ENCODE measurements around the gene IL18R1. TPM values are rescaled to one million over a fixed set of nuclear protein-coding genes. Genes with fewer than 3 reads are reported as not detected.
"Not testable (repeated sequence)": the region's sequence is repeated elsewhere in the genome, so short reads cannot be mapped to it uniquely, and the experiment has no call there.

The IL18R1 gene
- total RNA-seq, 6 donors from 2014 or later: 9.4 to 46.9 (median 34.8) TPM

DNA sequence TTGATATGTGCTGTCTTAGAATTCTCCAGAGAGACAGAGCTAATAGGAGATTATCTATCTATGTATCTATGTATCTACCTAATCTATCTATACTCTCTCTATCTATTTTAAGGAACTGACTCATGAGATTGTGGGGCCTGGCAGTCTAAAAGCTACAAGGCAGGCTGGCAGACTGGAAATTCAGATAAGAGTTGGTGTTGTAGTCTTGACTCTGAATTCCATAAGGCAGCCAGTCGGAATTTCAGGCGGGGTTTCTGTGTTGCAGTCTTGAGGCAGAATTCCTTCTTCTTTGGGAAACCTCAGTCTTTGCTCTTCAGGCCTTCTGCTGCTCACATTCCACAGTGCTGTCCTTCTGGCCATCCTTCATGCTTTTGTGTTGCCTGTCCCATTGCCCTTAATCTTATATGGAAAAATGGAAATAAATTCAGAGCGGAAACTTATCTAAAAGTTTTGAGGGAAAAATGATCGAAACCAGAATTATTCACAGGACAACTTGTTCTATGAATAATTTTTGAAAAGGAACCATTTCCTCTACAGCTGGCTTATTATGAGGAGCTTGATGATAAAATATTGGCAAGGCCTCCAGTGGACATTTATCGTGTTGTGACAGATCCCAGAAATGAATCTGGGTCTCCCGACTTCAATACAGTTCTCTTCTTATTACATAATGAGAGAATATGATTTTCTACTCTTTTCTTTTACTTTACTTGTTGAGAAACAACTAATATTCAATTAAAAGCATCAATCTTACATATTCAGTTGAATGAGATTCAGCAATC lies 33.5 kb upstream of the IL18R1 start:
- no peaks in the 10 kb centered on the region for H3K36me3 ChIP-seq
- TF ChIP-seq POLR2A (IDR thresholded peaks at IDR 0.05): no peak
- TF ChIP-seq POLR2AphosphoS5 (IDR thresholded peaks at IDR 0.05): no peak
- no peak for TF ChIP-seq EP300 (IDR thresholded peaks at IDR 0.05)
- TF ChIP-seq, protein P1, sequence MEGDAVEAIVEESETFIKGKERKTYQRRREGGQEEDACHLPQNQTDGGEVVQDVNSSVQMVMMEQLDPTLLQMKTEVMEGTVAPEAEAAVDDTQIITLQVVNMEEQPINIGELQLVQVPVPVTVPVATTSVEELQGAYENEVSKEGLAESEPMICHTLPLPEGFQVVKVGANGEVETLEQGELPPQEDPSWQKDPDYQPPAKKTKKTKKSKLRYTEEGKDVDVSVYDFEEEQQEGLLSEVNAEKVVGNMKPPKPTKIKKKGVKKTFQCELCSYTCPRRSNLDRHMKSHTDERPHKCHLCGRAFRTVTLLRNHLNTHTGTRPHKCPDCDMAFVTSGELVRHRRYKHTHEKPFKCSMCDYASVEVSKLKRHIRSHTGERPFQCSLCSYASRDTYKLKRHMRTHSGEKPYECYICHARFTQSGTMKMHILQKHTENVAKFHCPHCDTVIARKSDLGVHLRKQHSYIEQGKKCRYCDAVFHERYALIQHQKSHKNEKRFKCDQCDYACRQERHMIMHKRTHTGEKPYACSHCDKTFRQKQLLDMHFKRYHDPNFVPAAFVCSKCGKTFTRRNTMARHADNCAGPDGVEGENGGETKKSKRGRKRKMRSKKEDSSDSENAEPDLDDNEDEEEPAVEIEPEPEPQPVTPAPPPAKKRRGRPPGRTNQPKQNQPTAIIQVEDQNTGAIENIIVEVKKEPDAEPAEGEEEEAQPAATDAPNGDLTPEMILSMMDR (IDR thresholded peaks at IDR 0.05): no peak
- 59 to 72% methylated on average over 6 of the region's 6 CpGs for WGBS, 2 donors

DNA sequence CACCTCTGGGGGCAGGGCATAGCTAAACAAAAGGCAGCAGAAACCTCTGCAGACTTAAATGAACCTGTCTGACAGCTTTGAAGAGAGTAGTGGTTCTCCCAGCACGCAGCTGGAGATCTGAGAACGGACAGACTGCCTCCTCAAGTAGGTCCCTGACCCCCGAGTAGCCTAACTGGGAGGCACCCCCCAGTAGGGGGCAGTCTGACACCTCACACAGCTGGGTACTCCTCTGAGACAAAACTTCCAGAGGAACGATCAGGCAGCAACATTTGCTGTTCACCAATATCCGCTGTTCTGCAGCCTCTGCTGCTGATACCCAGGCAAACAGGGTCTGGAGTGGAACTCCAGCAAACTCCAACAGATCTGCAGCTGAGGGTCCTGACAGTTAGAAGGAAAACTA lies 30.7 kb upstream of the IL18R1 start:
- not testable (repeated sequence) for H3K27ac ChIP-seq; H3K4me1 ChIP-seq; H3K4me3 ChIP-seq; ATAC-seq (ENCODE audit: low FRiP score in 2 of 2); H3K36me3 ChIP-seq; DNase-seq; H3K27me3 ChIP-seq; H3K9me3 ChIP-seq
- 85 to 97% methylated on average over 5 of the region's 5 CpGs for WGBS, 2 donors

More for the DNA sequence above, 33.5 kb upstream of the IL18R1 start:
- Histone ChIP-seq H3K4me1 (no peaks in the 10 kb centered on the region), H3K4me3 (no peak overlapping the region), H3K9me3 (no peaks in the 10 kb centered on the region), H3K27ac (no peak overlapping the region), H3K27me3 (no peaks in the 10 kb centered on the region)
- DNase-seq: no peak
- no peak for ATAC-seq (ENCODE audit: low FRiP score in 2 of 2)

DNA sequence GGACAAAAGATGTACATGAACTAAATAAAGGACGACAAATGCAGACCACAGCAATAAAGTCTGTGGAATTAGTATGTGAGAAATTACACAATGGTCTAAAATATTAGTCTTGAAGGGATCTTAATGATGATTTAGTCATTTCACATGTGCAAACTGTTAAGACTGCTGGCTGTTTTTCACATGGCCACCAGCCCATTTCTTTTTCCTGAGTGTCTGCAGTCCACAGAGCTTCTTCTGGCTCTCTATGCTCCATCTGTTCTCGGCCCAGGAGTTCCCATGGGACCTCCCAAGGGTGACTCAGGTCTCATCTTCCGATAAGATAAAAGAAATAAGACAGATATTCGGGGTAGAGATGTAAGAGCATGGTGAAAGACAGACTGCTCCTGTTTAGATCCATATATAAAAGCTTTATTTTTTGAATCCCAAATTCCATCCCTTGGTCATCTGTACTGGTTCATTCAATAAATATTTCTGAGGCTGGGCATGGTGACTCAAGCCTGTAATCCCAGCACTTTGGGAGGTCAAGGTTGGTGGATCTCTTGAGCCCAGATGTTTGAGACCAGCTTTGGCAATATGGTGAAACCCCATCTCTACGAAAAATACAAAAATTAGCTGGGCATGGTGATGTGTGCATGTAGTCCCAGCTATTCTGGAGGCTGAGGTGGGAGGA lies 24.1 kb upstream of the IL18R1 start:
- Histone ChIP-seq H3K27me3 (no peaks in the 10 kb centered on the region), H3K27ac (no peak overlapping the region), H3K4me1 (peaks cover 0 to 7% (median 0%) of the 10 kb centered on the region in 4 donors), H3K9me3 (no peaks in the 10 kb centered on the region), H3K4me3 (no peak overlapping the region), H3K36me3 (no peaks in the 10 kb centered on the region)
- DNase-seq (no peak), ATAC-seq (ENCODE audit: low FRiP score in 2 of 2) (peak in 1 of 2 donors; percentile 32)
- TF ChIP-seq, protein P1 (IDR thresholded peaks at IDR 0.05): no peak
- no peak for TF ChIP-seq POLR2A (IDR thresholded peaks at IDR 0.05)
- 83 to 85% methylated on average over 5 of the region's 5 CpGs for WGBS, 2 donors

DNA sequence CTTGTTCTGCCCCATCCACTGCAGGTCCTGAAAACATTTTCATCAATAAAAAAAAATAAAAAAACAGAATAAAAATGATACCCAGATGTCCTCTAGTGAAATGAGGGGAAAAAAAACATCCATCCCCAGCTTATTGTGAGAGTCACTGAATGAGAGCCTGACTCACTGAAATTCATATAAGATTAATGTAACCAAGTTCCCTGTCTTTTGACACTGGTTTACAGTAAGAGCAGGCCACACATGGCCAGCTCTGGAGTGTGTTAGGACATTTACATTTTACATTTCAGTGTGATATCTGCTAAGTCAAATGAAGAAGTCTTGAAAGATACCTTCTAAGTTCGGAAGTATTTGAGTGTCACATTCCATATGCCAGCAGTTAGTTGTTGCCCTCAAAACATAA lies 21.1 kb upstream of the IL18R1 start:
- ATAC-seq (ENCODE audit: low FRiP score in 2 of 2): no peak
- Histone ChIP-seq H3K27me3 (no peaks in the 10 kb centered on the region), H3K4me1 (peaks cover 0 to 8% (median 0%) of the 10 kb centered on the region in 4 donors), H3K36me3 (peaks cover 0 to 9% (median 0%) of the 10 kb centered on the region in 4 donors), H3K27ac (no peak overlapping the region), H3K4me3 (no peak overlapping the region), H3K9me3 (no peaks in the 10 kb centered on the region)
- no peak for DNase-seq
- WGBS, 2 donors: 90 to 97% methylated on average over 1 of the region's 1 CpG
- no peak for TF ChIP-seq EP300 (IDR thresholded peaks at IDR 0.05)
- TF ChIP-seq, protein P1 (IDR thresholded peaks at IDR 0.05): no peak
- TF ChIP-seq POLR2AphosphoS5 (IDR thresholded peaks at IDR 0.05): no peak
- TF ChIP-seq POLR2A (IDR thresholded peaks at IDR 0.05): no peak

- ATAC-seq (ENCODE audit: low FRiP score in 2 of 2): no peak
- Histone ChIP-seq H3K4me1 (peaks cover 0 to 8% (median 0%) of the 10 kb centered on the region in 4 donors), H3K27ac (peak overlapping the region in 2 of 4 donors; percentile 23 to 87), H3K27me3 (no peaks in the 10 kb centered on the region), H3K4me3 (no peak overlapping the region), H3K9me3 (no peaks in the 10 kb centered on the region), H3K36me3 (peaks cover 0 to 23% (median 0%) of the 10 kb centered on the region in 4 donors)
- WGBS, 2 donors: 44 to 52% methylated on average over 8 of the region's 8 CpGs
- DNase-seq: no peak
- TF ChIP-seq, protein P1 (IDR thresholded peaks at IDR 0.05): no peak
- TF ChIP-seq POLR2A (IDR thresholded peaks at IDR 0.05): no peak
- no peak for TF ChIP-seq POLR2AphosphoS5 (IDR thresholded peaks at IDR 0.05)
- no peak for TF ChIP-seq EP300 (IDR thresholded peaks at IDR 0.05)
Observed at GRCh38 chr2:102335871-102336366, 19.7 kb upstream of the IL18R1 start.
